ENCODE results near the gene DRAM2. TPM values are rescaled to one million over a fixed set of nuclear protein-coding genes. Genes with fewer than 3 reads are reported as not detected.

The DRAM2 gene
- total RNA-seq, 1 experiment from 2014 or later: 34.4 TPM

GRCh38 chr1:111084999-111085398, 54.9 kb downstream of the DRAM2 start:
- Mint-ChIP-seq H3K27ac (no peak overlapping the region), H3K36me3 (ENCODE audit: insufficient read depth in 1 of 3, low read depth in 3 of 3) (peaks cover 4 to 15% (median 8%) of the 10 kb centered on the region in 3 experiments; a peak in 6 of 7 replicates), H3K4me1 (peaks cover 0 to 5% of the 10 kb centered on the region in 2 experiments; a peak in 2 of 4 replicates), H3K27me3 (ENCODE audit: low read depth) (peaks cover 1% of the 10 kb centered on the region; the same call in 1 of the 2 replicates), H3K9me3 (peaks cover 88 to 93% of the 10 kb centered on the region in 2 experiments), H3K4me3 (no peak overlapping the region)
- no peak overlapping the region for H3T11ph ChIP-seq (ENCODE audit: low read length)
- no peak overlapping the region for H2BK15ac ChIP-seq (ENCODE audit: low read depth, low read length)
- H3K4me2 ChIP-seq (ENCODE audit: insufficient read depth, insufficient read length, low read length): no peak overlapping the region
- DNase-seq: no peak
- no peaks in the 10 kb centered on the region for H3K23me2 ChIP-seq (ENCODE audit: insufficient read length, low read depth, low read length, poor library complexity, severe bottlenecking)
- peaks cover 8% of the 10 kb centered on the region for H3K9me3 ChIP-seq (ENCODE audit: control insufficient read depth, low read depth, low read length)
- no peak overlapping the region for H3K4ac ChIP-seq (ENCODE audit: low read depth, low read length)
- no peak overlapping the region for H2AFZ ChIP-seq (ENCODE audit: low read length)
- no CpG with 5 or more reads among the region's 2 CpGs for WGBS (ENCODE audit: extremely low coverage, insufficient read length, low lambda C conversion rate)
- no peak overlapping the region for H3K14ac ChIP-seq (ENCODE audit: insufficient read depth, low read length)
- H3K4me1 ChIP-seq (ENCODE audit: insufficient read depth, low read length): no peaks in the 10 kb centered on the region
- TF ChIP-seq, protein P1, sequence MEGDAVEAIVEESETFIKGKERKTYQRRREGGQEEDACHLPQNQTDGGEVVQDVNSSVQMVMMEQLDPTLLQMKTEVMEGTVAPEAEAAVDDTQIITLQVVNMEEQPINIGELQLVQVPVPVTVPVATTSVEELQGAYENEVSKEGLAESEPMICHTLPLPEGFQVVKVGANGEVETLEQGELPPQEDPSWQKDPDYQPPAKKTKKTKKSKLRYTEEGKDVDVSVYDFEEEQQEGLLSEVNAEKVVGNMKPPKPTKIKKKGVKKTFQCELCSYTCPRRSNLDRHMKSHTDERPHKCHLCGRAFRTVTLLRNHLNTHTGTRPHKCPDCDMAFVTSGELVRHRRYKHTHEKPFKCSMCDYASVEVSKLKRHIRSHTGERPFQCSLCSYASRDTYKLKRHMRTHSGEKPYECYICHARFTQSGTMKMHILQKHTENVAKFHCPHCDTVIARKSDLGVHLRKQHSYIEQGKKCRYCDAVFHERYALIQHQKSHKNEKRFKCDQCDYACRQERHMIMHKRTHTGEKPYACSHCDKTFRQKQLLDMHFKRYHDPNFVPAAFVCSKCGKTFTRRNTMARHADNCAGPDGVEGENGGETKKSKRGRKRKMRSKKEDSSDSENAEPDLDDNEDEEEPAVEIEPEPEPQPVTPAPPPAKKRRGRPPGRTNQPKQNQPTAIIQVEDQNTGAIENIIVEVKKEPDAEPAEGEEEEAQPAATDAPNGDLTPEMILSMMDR (conservative IDR thresholded peaks at IDR 0.05): no peak
- H3K27me3 ChIP-seq (ENCODE audit: insufficient read depth, low read length): no peaks in the 10 kb centered on the region
- no peak overlapping the region for H3K9ac ChIP-seq (ENCODE audit: extremely low read depth, insufficient read length, low read length)
- no peaks in the 10 kb centered on the region for H3K79me2 ChIP-seq (ENCODE audit: insufficient read depth, low read length)
- H4K8ac ChIP-seq (replicated peaks; ENCODE audit: insufficient read length, low read depth, low read length): no peak overlapping the region
- H2BK12ac ChIP-seq (ENCODE audit: insufficient read length, low read depth, low read length): no peak overlapping the region
- no peak overlapping the region for H3K56ac ChIP-seq (ENCODE audit: insufficient read length, low read depth, low read length)
- H3K18ac ChIP-seq (ENCODE audit: insufficient read length, low read depth, low read length): no peak overlapping the region
- no peak overlapping the region for H4K91ac ChIP-seq (ENCODE audit: insufficient read length, low read depth, low read length)
- no peaks in the 10 kb centered on the region for H4K20me1 ChIP-seq (ENCODE audit: control insufficient read depth, insufficient read depth, insufficient read length)
- H2BK120ac ChIP-seq (ENCODE audit: low read depth, low read length, poor library complexity, severe bottlenecking): no peak overlapping the region
- H2AK5ac ChIP-seq (ENCODE audit: insufficient read length, low read length): no peak overlapping the region
- H4K5ac ChIP-seq (ENCODE audit: insufficient read length, low read depth, low read length): no peak overlapping the region
- no peak overlapping the region for H3K23ac ChIP-seq (ENCODE audit: insufficient read length, low read depth, low read length)
- H3K79me1 ChIP-seq (ENCODE audit: insufficient read depth, low read depth, low read length, poor library complexity, severe bottlenecking): no peaks in the 10 kb centered on the region
- no peak overlapping the region for H2BK20ac ChIP-seq (ENCODE audit: low read depth, low read length, poor library complexity, severe bottlenecking)
- no peak overlapping the region for H3K27ac ChIP-seq (ENCODE audit: insufficient read length, low read depth, low read length)
- no peak overlapping the region for H2BK5ac ChIP-seq (ENCODE audit: insufficient read length, low read length)

All from H9 (cell line).